ENCODE results near the gene PPIE. TPM values are rescaled to one million over a fixed set of nuclear protein-coding genes. Genes with fewer than 3 reads are reported as not detected.

PPIE gene
- total RNA-seq, 1 donor from 2014 or later, result 67.1 TPM

DNA sequence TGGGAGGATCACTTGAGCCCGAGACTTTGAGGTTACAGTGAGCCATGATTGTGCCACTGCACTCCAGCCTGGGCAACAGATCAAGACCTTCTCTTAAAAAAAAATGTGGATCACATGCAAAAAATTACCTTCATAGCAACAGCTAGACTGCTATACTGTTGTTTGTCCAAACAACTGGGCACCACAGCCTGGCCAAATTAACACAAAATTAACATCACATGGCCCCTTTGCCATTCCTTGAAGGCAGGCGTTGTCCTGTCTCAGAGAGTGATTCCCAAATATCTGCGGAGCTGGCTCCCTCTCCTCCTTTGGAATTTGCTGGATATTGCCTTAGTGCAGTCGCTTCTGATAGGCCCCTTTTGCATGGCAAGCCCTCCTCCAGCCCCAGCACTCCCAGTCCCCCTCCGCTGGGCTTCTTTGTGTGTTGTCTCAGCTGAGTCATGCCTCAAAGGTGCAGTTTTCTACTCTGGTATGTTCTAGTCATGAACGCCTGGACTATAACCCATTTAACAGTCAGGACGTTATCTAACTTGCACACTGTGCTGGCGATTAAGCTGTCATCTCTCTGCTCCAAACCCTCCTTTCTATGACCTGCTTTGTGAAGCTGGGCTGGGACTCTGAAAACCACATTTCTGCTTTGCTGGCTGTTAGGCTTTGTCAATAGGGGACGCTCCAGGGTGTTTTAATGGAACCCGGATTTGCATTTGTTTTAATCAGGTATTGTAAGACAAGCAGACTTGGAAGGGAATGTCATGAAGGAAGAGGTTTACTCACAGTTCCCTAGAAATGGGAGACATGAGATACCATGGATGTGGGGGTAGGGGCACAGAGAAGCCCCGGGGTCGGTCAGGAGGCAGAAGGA lies 27.3 kb upstream of the PPIE start:
- H3K4me3 ChIP-seq (ENCODE audit: low read depth, low read length), result no peak overlapping the region
- TF ChIP-seq, protein P1, sequence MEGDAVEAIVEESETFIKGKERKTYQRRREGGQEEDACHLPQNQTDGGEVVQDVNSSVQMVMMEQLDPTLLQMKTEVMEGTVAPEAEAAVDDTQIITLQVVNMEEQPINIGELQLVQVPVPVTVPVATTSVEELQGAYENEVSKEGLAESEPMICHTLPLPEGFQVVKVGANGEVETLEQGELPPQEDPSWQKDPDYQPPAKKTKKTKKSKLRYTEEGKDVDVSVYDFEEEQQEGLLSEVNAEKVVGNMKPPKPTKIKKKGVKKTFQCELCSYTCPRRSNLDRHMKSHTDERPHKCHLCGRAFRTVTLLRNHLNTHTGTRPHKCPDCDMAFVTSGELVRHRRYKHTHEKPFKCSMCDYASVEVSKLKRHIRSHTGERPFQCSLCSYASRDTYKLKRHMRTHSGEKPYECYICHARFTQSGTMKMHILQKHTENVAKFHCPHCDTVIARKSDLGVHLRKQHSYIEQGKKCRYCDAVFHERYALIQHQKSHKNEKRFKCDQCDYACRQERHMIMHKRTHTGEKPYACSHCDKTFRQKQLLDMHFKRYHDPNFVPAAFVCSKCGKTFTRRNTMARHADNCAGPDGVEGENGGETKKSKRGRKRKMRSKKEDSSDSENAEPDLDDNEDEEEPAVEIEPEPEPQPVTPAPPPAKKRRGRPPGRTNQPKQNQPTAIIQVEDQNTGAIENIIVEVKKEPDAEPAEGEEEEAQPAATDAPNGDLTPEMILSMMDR (IDR thresholded peaks at IDR 0.05; ENCODE audit: insufficient read depth, low read length, severe bottlenecking), result no peak
- FAIRE-seq (peak; percentile 76), DNase-seq (ENCODE audit: low read depth) (no peak)
- H3K36me3 ChIP-seq (ENCODE audit: control insufficient read depth, insufficient read depth, low read length), result no peaks in the 10 kb centered on the region
- H3K27me3 ChIP-seq (ENCODE audit: control insufficient read depth, insufficient read depth, low read length), result no peaks in the 10 kb centered on the region

DNA sequence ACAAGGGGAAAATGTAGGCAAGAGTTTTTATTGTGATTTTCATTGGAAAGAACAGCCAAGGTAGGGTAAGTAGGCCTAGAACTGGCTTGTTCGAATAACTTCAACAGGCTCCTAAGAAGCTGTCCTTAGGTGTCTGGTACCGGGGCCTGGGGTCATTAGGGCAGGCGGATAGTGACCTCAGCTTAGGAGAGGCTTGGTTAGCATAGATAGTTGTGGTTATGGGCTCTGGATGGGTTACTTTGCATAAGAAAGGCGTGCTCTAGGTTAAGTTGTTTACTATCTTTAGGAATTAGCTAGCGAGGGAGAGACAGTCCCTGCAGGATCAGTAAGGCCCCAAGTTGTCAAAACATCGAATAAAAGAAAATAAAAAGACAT lies 26.7 kb upstream of the PPIE start:
- Histone ChIP-seq H3K27me3 (ENCODE audit: control insufficient read depth, insufficient read depth, low read length) (no peaks in the 10 kb centered on the region), H3K4me3 (ENCODE audit: low read depth, low read length) (no peak overlapping the region), H3K36me3 (ENCODE audit: control insufficient read depth, insufficient read depth, low read length) (no peaks in the 10 kb centered on the region)
- TF ChIP-seq, protein P1 (IDR thresholded peaks at IDR 0.05; ENCODE audit: insufficient read depth, low read length, severe bottlenecking), result no peak
- no peak for FAIRE-seq
- DNase-seq (ENCODE audit: low read depth), result no peak

DNA sequence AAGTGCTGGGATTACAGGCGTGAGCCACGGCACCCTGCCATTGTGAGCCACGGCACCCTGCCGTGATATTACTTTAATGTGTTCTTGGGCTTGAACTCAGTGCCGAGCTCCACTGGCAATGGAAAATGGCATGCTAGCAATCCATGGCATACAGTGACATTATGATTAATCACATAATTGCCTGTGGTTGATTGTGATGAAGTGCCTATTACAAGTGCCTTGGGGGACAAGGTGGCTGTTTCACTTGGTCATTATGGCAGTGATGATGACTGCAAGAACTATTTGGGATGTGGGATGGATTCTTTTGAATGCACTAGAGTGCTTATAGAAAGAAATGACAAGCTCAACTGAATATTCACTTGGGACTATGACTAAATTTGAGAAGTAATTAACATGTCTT lies 25.1 kb upstream of the PPIE start:
- Histone ChIP-seq H3K27me3 (ENCODE audit: control insufficient read depth, insufficient read depth, low read length) (peaks cover 5% of the 10 kb centered on the region), H3K36me3 (ENCODE audit: control insufficient read depth, insufficient read depth, low read length) (no peaks in the 10 kb centered on the region), H3K4me3 (ENCODE audit: low read depth, low read length) (no peak overlapping the region)
- TF ChIP-seq, protein P1 (IDR thresholded peaks at IDR 0.05; ENCODE audit: insufficient read depth, low read length, severe bottlenecking), result no peak
- DNase-seq (ENCODE audit: low read depth) (no peak), FAIRE-seq (no peak)

DNA sequence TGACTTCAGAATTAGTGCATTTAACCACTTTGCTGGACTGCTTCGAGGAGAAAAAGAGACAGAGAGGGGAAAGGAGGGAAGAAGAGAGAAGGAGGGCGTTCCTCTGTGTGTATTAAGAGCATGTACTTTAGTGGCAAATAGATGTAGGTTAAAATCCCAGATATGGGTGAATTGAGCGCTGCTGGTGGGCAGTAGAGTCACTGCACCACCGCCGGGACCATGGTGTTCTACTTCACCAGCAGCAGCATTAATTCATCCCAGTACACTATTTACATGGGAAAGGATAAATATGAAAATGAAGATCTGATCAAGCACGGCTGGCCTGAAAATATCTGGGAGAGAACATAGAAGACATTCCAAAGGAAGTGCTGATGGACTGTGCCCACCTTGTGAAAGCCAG lies 20.9 kb upstream of the PPIE start:
- TF ChIP-seq, protein P1 (IDR thresholded peaks at IDR 0.05; ENCODE audit: insufficient read depth, low read length, severe bottlenecking), result no peak
- DNase-seq (ENCODE audit: low read depth), result no peak
- H3K4me3 ChIP-seq (ENCODE audit: low read depth, low read length), result no peak overlapping the region
- H3K27me3 ChIP-seq (ENCODE audit: control insufficient read depth, insufficient read depth, low read length), result peaks cover 5% of the 10 kb centered on the region
- FAIRE-seq, result no peak
- H3K36me3 ChIP-seq (ENCODE audit: control insufficient read depth, insufficient read depth, low read length), result no peaks in the 10 kb centered on the region

DNA sequence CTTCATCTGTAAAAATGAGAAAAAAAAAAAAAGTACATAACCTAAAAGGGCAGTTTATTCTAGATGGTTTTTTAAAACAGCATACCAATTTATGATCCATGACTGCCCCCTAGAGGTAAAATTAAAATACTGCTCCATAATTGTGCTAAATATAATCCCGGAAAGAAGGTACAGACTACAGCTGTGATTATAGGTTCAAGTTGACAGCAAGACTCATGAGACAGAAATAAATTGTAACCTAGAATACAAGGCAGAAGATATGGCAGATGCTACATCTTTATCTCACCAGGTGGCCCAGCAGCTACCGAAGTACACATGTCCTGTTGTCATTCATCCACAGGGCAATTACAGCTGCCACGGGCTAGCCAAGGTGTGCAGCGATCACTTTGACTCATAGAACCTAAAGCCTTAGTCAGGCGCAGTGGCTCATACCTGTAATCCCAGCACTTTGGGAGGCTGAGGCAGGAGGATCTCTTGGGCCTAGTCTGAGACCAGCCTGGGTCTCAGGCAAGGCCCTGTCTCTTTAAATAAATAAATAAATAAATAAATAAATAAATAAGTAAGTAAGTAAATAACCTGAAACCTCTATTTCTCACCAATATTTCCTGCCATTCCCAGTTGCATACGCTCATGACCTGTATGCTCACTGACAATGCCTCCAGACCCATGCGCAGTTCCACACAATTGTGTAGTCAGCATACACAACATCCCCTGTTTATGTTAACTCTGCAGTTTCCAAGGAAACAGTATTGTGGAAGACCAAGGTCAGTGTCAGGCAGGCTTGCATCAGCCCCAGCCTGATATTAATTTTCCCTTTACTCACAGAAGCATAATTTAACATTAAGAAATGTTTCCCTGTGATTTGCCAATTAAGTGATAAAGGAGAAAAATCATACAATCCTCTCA lies 18.3 kb upstream of the PPIE start:
- Histone ChIP-seq H3K36me3 (ENCODE audit: control insufficient read depth, insufficient read depth, low read length) (no peaks in the 10 kb centered on the region), H3K27me3 (ENCODE audit: control insufficient read depth, insufficient read depth, low read length) (peaks cover 5% of the 10 kb centered on the region), H3K4me3 (ENCODE audit: low read depth, low read length) (no peak overlapping the region)
- DNase-seq (ENCODE audit: low read depth), result peak; percentile 68
- TF ChIP-seq, protein P1 (IDR thresholded peaks at IDR 0.05; ENCODE audit: insufficient read depth, low read length, severe bottlenecking), result peak; percentile 23
- no peak for FAIRE-seq

All from bronchial epithelial cell (primary cell).